ENCODE measurements around the gene TRIML2.

- TF ChIP-seq CTCF (IDR thresholded peaks at IDR 0.05; ENCODE audit: low read depth, low read length, missing input control): no peak
- no peak for TF ChIP-seq SP1 (IDR thresholded peaks at IDR 0.05)
Measured at GRCh38 chr4:188127214-188127874, 17.9 kb upstream of the TRIML2 start.
